ENCODE results near the gene EIF4A3. TPM values are rescaled to one million over a fixed set of nuclear protein-coding genes. Genes with fewer than 3 reads are reported as not detected.

The EIF4A3 gene
- total and polyA plus RNA-seq, 9 of the 15 experiments (the other 6 are each of a cell fraction or from before 2014, with no cell fraction given): 62.7 to 171 (median 127) TPM

GRCh38 chr17:80195671-80196529 is 49.0 kb upstream of the EIF4A3 start (continued):
- TF ChIP-seq CHAMP1 (IDR thresholded peaks at IDR 0.05) (no peak), ZNF165 (CRISPR knock-in tag; IDR thresholded peaks at IDR 0.05; ENCODE audit: borderline replicate concordance) (no peak), ZNF699 (CRISPR knock-in tag; IDR thresholded peaks at IDR 0.05; ENCODE audit: insufficient replicate concordance) (no peak), HNRNPUL1 (IDR thresholded peaks at IDR 0.05; ENCODE audit: low read length) (no peak), RB1 (IDR thresholded peaks at IDR 0.05; ENCODE audit: low read depth) (peak; percentile 66; the same call in 1 of the 2 replicates), FOXP1 (CRISPR knock-in tag; IDR thresholded peaks at IDR 0.05) (no peak), EP300 (IDR thresholded peaks at IDR 0.05; ENCODE audit: low read length) (no peak), XRCC3 (IDR thresholded peaks at IDR 0.05) (no peak), ARID2 (IDR thresholded peaks at IDR 0.05) (peak; percentile 89), XRCC5 (IDR thresholded peaks at IDR 0.05; ENCODE audit: low read depth, low read length) (0 out of 2 replicates have a peak, but pooled peaks have one; percentile 60), ARHGAP35 (IDR thresholded peaks at IDR 0.05; ENCODE audit: partially characterized antibody) (no peak), HNRNPH1 (optimal IDR thresholded peaks at IDR 0.05; ENCODE audit: low read depth, low read length) (no peak), BRD9 (IDR thresholded peaks at IDR 0.05; ENCODE audit: low read depth, partially characterized antibody) (no peak), RBM39 (optimal IDR thresholded peaks at IDR 0.05; ENCODE audit: low read depth, low read length) (no peak), CREB3 (tag; conservative IDR thresholded peaks at IDR 0.05; ENCODE audit: low read depth) (no peak), CHD4 (IDR thresholded peaks at IDR 0.05; ENCODE audit: insufficient read depth, insufficient replicate concordance, low read depth, low read length, poor library complexity, severe bottlenecking) (no peak), TCF7L2 (IDR thresholded peaks at IDR 0.05; ENCODE audit: low read depth, low read length) (no peak), RAD51 (IDR thresholded peaks at IDR 0.05; ENCODE audit: borderline replicate concordance, low read depth) (no peak), YBX1 (IDR thresholded peaks at IDR 0.05) (no peak), SMAD2 (IDR thresholded peaks at IDR 0.05; ENCODE audit: low read depth, low read length) (no peak), KAT7 (CRISPR knock-in tag; IDR thresholded peaks at IDR 0.05; ENCODE audit: borderline replicate concordance) (no peak), PHF21A (IDR thresholded peaks at IDR 0.05; ENCODE audit: borderline replicate concordance, low read depth) (no peak)
